Activated T-cell treated with anti-CD3 and anti-CD28 coated beads for 48 hours (primary cell): ENCODE measurements around the gene FANCD2.
"Not testable (repeated sequence)": the region's sequence is repeated elsewhere in the genome, so short reads cannot be mapped to it uniquely, and the experiment has no call there.

Experiments used
- DNase-seq: peaks from one replicate; pipeline ENCODE4 v3.0.0-alpha.2; 2020; ENCODE audit warnings: low read depth

FANCD2 gene

DNA sequence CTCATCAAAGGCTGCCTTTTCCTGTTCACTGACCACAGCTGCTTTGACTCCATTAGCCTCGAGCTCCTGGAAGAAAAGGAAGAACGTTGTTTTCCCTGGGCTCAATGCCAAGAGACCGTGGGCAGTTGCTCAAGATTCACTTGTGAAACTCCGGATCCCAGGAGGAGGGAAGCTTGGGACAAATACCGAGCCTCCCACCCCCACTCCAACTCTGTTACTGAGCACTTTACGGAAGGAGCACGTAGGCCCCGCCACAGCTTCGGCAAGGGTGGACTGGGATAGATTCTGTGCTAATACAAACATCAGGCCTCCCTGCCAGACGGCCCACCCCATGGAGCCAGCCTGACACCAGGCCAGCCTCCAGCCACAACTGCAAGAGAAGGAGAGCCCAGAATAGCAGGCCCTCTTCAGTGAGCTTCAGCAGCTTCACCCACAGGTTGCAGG lies 10.8 kb upstream of the FANCD2 start:
- DNase-seq: no peak

DNA sequence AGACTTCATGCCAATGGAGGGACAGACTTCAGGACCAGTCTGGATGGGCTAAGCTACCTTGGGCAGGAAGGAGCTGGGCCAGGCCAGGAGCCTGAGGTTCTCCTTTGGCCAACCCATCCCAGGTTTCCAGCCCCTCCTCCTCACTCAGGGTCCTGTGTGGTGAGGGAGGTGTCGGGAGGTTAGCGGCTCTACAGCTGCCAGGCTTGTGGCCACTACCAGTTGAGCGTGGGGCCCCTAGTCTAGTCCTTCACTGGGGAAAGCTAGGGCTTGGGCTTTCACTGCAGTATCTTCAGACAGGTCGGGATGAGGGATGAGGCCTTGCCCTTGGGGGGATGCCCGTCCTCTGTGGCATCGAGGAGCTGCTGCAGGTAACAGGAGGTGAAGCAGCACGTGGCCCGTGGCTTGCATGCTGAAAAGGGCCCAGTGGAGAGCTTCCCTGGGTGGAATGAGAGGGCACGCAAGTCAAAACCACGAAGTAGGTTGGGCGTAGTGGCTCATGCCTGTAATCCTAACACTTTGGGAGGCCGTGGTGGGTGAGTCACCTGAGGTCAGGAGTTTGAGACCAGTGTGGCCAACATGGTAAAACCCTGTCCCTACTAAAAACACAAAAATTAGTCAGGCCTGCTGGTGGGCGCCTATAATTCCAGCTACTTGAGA lies 8.5 kb upstream of the FANCD2 start:
- DNase-seq: peak; percentile 69

DNA sequence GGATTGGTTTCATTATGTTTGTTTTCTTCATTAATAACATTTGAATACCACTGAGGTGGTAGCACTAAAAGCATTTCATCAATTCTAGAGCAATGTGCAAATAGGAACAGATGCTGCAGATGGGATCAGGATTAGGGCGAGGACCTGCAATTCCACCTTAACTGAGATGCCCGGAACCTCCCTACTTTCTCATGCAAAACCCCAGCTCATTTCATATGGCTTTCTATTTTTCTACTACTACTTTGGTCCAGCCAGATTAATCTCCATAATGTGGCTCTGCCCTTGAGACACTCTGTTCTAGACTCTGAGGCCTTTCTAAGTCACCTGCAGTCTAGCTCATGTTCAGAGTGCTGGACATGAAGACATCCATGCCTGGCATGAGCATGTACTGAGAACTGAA lies 7.4 kb upstream of the FANCD2 start:
- not testable (repeated sequence) for DNase-seq

DNA sequence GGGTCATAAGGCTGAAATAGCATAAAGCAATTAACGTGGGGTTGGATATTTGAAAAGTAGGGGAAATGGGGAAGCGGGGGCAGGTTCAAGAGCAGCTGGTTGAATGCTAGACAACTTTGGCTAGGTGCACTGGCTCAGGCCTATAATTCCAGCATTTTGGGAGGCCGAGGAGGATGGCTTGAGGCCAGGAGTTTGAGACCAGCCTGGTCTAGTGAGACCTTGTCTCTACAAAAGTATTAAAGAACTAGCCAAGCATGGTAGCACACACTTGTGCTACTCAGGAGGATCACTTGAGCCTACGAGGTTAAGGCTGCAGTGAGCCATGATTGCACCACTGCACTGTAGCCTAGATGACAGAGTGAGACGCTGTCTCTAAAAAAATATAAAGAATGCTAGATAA lies 6.9 kb upstream of the FANCD2 start:
- DNase-seq: no peak

DNA sequence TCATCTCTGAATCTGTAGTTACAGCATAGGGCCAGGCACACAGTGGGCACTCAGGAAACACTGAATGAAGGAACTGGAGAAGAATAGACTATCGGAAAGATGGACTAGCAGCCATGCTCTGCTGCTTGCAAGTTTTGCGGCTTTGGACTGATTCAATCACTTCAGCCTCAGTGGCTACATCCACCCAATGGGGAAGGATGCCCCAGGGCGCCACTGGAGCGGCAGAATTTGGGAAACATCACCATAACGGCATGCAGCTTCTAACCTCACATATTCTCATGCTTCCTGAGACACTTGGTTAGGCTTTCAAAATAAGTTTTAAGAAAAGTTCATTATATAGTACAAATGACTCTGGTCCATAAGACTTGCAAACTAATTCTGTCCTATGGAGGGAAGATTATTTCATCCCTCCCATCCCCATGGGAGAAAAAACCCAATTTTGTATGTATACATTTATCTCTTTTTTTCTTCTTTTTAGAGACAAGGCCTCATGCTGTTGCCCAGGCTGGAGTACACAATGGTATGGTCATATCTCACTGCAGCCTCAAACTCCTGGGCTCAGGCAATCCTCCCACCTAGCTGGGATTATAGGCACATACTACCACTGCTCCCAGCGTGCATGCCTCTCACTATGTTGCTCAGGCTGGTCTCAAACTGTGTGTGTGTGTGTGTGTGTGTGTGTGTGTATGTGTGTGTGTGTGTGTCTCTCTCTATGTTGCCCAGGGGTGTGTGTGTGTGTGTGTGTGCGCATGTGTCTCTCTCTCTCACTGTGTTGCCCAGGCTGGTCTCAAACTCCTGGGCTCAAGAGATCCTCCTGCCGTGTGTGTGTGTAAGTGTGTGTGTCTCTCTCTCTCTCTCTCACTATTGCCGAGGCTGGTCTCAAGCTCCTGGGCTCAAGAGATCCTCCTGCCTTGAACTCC lies 4.1 kb upstream of the FANCD2 start:
- no peak for DNase-seq

DNA sequence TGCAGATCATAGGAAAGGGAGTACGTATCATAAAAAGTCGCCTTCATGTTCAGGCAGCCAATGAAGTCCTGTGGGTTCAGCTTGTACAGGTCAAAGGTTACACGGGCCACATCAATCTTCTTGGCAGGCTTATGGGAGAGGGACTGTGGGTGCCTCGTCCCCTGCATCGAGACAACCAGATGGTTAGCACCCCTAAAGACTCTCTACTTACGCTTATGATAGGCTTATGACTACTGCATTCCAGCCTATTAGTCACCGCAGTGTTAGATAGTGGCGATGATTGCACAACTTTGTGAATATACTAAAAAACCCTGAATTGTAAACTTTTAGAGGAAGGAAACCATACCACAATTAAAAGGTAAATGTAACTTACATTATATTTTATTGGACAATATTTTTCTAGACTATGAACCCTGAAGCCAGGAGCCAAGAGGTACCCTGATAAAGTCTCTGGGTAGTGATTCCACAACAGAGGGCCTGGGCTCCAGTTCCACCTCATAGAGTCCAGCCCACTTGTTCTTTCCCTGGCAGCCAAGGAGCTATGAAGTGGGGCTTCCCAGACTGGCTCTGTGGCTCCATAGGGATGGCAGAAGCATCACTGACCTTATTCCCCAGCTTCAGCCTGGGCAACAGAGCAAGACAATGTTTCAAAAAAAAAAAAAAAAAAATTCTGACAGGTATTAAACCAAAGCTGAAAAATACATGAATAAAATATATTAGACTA lies 2.5 kb upstream of the FANCD2 start:
- no peak for DNase-seq

DNA sequence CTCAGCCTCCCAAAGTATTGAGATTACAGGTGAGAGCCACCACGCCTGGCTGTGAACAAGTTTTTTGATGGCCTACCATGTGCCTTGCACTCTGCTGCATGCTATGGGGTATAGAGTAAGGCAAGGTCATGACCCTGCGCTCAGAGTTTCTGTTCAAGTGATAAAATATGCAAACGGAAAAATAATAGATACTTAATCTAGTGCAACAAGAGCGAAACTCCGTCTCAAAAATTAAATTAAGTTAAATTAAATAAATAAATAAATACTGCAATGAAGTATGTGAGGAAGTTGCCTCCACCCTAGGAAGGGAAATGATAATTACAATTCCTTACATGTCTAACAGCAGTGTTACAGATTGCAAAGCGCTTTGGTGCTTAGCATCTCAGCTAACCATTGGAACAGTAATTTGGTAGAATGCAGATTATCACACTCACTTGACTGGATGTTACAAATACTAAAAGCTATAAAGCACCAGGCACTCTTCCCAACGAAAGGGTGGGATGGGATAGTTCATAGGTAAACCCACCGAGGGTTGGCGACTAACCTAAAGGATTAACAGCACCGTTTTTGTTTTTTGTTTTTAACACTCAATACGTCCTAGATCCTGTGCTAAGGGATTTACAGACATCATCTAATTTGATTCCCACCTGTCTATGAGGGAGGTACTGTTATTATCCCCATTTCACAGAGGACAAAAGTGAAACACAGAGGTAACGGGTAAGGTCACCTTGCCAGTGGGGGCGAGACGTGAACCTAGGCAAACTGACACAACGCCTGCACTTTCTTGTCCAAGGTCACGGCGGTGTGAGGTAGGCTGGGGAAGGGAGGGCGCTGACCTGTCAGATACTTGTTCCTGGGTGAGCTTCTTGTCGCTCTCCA lies 793 bp upstream of the FANCD2 start:
- no peak for DNase-seq

DNA sequence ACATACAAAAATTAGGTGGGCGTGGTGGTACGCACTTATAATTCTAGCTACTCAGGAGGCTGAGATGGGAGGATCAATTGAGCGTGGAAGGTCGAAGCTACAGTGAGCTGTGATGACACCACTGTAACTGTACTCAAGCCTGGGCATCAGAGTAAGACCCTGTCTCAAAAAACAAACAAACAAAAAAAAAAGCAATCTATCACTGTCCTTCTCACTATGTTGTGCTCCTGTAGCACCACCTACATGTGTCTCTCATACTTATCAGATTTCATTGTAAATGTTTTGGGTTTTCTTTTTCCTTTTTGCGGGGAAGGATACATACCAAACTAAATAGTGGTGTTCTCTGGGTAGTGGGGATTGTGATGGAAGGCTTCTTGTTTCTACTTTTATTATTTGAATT lies 14.8 kb downstream of the FANCD2 start:
- no peak for DNase-seq

DNA sequence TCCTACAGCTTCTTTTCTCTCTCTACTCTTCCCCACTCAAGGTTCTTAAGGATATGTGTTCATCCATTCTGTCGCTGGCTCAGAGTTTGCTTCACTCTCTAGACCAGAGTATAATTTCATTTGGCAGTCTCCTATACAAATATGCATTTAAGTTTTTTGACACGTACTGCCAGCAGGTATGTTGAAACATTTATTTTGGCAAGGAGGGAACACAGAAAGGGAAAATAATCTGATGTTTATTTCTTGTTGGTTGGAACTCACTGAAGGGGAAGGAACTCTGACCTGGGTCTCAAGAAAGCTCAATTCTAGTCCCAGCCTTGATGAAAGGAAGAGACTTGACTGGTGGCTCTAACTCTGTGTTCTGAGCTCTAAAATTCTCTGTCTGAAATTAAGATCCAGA lies 21.6 kb downstream of the FANCD2 start:
- DNase-seq: no peak

DNA sequence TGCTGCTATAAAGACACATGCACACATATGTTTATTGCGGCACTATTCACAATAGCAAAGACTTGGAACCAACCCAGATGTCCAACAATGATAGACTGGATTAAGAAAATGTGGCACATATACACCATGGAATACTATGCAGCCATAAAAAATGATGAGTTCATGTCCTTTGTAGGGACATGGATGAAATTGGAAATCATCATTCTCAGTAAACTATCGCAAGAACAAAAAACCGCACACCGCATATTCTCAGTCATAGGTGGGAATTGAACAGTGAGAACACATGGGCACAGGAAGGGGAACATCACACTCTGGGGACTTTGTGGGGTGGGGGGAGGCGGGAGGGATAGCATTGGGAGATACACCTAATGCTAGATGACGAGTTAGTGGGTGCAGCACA lies 26.8 kb downstream of the FANCD2 start:
- DNase-seq: not testable (repeated sequence)

DNA sequence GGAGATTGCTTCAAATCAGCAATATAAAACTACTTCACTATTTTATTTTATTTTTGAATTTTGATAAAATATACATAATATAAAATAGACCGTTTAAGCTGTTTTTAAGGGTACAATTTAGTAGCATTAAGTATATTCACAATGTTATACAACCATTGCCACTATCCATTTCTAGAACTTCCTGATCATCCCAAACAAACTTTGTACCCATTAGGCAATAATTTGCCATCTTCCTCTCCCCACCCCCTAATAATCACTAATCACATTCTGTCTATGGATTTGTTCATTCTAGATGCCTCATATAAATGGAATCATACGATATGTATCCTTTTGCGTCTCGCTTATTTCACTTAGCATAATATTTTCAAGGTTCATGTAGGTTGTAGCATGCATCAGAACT lies 28.9 kb downstream of the FANCD2 start:
- no peak for DNase-seq

DNA sequence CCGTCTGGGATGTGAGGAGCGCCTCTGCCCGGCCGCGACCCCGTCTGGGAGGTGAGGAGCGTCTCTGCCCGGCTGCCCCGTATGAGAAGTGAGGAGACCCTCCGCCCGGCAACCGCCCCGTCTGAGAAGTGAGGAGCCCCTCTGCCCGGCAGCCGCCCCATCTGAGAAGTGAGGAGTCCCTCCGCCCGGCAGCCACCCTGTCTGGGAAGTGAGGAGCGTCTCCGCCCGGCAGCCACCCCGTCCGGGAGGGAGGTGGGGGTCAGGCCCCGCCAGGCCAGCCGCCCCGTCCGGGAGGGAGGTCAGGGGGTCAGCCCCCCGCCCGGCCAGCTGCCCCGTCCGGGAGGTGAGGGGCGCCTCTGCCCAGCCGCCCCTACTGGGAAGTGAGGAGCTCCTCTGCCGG lies 43.8 kb downstream of the FANCD2 start:
- DNase-seq: not testable (repeated sequence)

DNA sequence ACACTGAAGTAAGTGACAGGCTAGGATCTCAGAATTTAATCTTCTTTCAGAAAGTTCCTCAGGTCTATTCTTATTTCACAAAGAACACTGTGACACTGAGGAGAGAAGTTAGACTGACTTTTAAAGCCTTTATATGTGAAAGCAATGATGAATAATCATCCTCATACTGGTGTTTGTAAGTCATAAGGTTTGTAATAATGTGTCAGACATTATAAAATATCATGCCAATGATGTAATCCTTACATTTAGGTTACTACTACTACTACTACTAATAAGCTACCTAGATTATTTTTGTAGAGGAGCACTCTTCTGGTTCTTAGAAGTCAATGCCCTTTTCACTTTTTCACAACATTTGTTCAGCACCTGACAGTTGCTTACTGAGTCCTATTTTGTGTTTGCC lies 48.4 kb downstream of the FANCD2 start:
- DNase-seq: no peak

DNA sequence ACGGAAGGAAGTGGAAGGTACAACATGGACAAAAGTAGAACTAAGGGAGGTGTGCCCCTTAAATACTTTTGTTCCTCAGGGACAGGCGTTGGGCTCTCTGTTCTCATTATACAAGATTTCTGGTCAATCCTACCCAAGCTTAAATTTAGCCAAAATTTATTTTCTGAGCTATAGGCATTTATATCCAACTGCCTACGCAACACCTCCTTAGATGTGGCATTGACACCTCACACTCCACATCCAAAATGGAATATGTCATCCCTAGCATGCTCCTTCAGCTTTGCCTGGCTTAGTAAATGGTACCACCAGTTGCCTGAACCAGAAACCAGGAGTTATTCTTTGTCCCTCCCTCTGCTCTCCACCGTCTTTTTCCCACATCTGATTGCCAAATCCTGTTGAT lies 55.6 kb downstream of the FANCD2 start:
- no peak for DNase-seq

DNA sequence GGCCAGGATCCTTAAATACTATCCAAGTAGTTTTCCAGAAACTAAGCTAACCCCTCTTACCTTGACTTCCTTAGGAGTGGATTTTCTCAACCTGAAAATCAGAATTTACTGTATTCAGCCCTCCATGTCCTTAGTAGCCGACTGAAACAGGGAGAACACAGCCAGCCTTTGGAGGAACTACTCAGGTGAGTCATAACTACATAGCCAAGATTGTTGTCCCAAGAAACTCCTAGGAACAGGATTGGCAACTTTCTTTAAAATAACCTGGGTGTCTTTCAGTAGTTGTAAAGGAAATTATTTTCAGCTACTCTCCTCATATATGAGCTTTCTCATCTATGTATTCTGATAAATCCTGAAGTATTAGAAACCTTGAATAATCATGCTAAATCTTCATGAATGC lies 59.5 kb downstream of the FANCD2 start:
- DNase-seq: no peak

DNA sequence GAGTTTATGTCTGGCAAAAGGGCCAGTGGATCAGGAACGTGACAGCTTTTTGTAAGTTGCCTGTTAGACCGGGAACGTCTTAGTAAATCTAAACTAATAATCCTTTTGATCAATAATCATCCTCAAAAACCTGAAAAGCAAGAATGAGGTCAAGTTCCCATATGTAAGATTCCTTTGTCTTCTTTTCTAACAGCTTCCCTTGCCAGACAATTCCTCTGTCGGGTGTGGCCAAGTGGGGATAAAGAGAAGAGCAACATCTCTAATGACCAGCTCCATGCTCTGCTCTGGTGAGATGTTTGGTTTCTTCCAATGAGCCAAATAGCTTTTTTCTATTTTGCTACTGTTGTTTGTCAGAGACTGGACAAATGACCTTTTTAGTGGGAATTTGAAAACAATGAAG lies 62.0 kb downstream of the FANCD2 start:
- DNase-seq: no peak

DNA sequence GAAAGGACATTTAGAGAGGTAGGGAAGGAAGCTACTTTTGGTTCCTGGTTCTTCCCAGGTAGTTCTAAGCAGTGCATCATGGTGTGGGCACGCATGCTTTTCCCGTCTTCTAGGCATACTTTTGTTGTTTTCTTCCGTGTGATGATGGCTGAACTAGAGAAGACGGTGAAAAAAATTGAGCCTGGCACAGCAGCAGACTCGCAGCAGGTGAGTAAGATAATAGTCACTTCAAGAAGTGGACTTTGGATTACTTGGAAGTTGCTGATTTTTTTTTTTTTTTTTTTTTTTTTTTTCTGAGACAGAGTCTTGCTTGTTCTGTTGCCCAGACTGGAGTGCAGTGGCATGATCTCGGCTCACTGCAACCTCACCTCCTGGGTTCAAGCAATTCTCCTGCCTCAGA lies 63.9 kb downstream of the FANCD2 start:
- DNase-seq: no peak

DNA sequence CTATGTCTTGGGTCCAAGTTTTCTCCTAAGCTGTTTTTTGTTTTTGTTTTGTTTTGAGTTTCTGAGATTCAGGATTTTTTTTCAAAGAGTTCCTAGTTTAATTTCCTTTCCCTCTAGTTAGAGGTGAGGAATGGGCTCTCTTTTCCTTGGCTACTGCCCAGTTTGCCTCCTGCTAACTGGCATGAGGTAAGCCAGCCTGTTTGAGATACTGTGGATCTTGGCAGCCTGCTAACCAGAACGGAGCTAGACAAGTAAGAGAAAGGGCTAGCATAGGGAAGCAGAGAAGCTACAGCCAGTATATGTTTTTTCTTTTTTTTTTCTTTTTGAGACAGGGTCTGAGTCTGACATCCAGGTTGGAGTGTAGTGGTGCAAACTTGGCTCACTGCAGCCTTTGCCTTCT lies 64.5 kb downstream of the FANCD2 start:
- not testable (repeated sequence) for DNase-seq

DNA sequence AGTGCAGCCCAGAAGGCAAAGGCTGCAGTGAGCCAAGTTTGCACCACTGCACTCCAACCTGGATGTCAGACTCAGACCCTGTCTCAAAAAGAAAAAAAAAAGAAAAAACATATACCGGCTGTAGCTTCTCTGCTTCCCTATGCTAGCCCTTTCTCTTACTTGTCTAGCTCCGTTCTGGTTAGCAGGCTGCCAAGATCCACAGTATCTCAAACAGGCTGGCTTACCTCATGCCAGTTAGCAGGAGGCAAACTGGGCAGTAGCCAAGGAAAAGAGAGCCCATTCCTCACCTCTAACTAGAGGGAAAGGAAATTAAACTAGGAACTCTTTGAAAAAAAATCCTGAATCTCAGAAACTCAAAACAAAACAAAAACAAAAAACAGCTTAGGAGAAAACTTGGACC lies 65.2 kb downstream of the FANCD2 start:
- not testable (repeated sequence) for DNase-seq

DNA sequence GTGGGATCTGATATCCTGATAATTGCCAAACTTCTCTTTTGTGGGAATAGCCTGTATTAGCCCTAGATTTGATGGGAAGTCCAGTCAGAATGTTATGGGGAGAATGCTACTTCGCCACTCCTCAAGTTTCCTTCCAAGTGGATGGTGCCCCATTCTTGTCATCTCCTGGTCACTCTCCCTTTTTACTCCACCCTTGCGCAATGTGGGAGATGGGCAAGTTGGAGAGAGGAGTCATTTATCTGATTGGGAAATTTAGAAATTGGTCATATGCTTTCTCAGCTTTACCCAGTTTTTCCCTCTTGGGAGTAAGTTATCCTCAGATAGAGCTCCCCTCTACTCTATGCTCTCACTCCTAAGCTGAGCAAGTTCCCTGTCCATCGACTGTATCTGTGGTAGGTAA lies 67.4 kb downstream of the FANCD2 start:
- no peak for DNase-seq

DNA sequence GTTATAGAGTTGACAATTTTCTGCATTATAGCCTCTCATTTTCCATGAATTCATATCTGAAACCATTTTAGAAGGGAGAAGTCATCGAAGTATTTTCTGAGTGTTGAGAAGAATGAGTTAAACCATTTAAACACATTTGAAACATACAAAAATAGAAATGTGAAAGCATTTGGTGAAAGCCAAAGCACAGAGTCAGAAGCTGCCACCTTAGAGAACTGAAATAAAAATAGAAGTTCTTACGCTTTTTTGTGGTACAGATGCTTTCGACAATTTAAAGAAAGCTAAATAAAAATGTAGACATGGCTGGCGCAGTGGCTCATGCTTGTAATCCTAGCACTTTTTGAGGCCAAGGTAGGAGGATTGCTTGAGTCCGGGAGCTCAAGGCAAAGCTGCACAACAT lies 72.8 kb downstream of the FANCD2 start:
- DNase-seq: no peak

DNA sequence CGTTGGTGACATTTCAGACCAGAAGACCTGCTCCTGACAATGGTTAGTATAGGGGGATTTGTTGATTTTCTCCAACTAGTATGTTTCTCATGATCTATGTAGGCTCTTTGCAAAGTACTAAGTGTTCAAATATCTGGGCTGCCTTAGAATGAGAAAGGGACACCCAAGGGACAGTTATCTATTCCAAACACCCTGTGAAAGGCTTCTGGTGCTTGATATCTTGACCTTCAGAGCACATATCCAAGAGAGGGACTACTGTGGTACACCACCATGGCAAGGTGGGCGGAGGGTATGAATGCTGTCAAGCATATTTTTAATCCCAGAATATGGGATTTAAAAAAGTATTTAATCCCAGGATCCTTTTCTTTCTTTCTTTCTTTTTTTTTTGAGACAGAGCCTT lies 80.7 kb downstream of the FANCD2 start:
- DNase-seq: no peak
